Neural cell (in vitro differentiated cells): ENCODE measurements around the gene ITGA11.

ENCODE experiments used
- EP300 ChIP-seq: fragments of 450-650 bp; conservative IDR thresholded peaks from 2 replicates; pipeline ENCODE4 v1.6.1; 2014; ENCODE audit warnings: antibody characterized with exemption, mild to moderate bottlenecking, moderate library complexity; ENCODE audit not compliant: poor library complexity, severe bottlenecking
- EZH2 ChIP-seq: fragments of 200-600, 300-800 bp; shearing (Covaris generic), sonication (generic); IDR thresholded peaks from 2 replicates; pipeline ENCODE4 v1.6.1; 2014; ENCODE audit warnings: antibody characterized with exemption, low read length, borderline replicate concordance, mild to moderate bottlenecking; ENCODE audit not compliant: insufficient read depth, poor library complexity, severe bottlenecking
- MXI1 ChIP-seq: fragments of 450-650 bp; conservative IDR thresholded peaks from 2 replicates; pipeline ENCODE4 v1.6.1; 2014; ENCODE audit warnings: antibody characterized with exemption, mild to moderate bottlenecking; ENCODE audit not compliant: poor library complexity, severe bottlenecking
- POLR2AphosphoS5 ChIP-seq: IDR thresholded peaks from 2 replicates; pipeline ENCODE4 v1.6.1; 2012
- RAD21 ChIP-seq: fragments of 450-650 bp; conservative IDR thresholded peaks from 2 replicates; pipeline ENCODE4 v1.6.1; 2014; ENCODE audit warnings: antibody characterized with exemption, mild to moderate bottlenecking, moderate library complexity
- SMC3 ChIP-seq: fragments of 450-650 bp; conservative IDR thresholded peaks from 2 replicates; pipeline ENCODE4 v1.6.1; 2014; ENCODE audit warnings: antibody characterized with exemption, mild to moderate bottlenecking, moderate library complexity; ENCODE audit not compliant: poor library complexity
- TAF1 ChIP-seq: IDR thresholded peaks from 2 replicates; pipeline ENCODE4 v1.6.1; 2012; ENCODE audit warnings: low read depth
- TF ChIP-seq, protein P1 (sequence below): fragments of 450-650 bp; IDR thresholded peaks from 2 replicates; pipeline ENCODE4 v1.5.1; 2014; ENCODE audit warnings: antibody characterized with exemption, mild to moderate bottlenecking, moderate library complexity; ENCODE audit not compliant: poor library complexity, severe bottlenecking
- TF ChIP-seq, protein P2 (sequence below): IDR thresholded peaks from 2 replicates; pipeline ENCODE4 v1.6.1; 2012; ENCODE audit warnings: borderline replicate concordance

DNA sequence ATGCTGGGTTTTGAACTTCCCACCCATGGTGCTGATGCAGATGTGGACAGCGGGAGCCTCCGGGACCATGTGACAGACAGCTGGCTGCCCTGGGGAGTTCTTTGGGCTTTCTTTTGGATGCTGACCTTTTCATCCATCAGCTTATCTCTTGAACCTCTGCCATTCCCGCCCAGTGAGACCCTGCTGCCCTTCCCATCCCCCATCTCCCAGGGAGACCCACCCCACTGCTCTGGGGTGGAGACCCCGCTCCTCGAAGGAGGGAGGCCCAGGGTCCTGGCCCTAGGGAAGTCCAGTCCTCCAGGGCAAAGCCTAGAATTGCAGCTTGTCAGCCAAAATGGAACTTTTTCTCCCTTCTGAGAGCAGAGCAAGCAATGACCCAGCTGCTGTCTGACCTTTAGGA is 64.0 kb downstream of the ITGA11 start:
- TF ChIP-seq TAF1 (no peak), EZH2 (no peak), EP300 (no peak), MXI1 (no peak), RAD21 (no peak), SMC3 (no peak), POLR2AphosphoS5 (no peak)
- TF ChIP-seq, protein P1, sequence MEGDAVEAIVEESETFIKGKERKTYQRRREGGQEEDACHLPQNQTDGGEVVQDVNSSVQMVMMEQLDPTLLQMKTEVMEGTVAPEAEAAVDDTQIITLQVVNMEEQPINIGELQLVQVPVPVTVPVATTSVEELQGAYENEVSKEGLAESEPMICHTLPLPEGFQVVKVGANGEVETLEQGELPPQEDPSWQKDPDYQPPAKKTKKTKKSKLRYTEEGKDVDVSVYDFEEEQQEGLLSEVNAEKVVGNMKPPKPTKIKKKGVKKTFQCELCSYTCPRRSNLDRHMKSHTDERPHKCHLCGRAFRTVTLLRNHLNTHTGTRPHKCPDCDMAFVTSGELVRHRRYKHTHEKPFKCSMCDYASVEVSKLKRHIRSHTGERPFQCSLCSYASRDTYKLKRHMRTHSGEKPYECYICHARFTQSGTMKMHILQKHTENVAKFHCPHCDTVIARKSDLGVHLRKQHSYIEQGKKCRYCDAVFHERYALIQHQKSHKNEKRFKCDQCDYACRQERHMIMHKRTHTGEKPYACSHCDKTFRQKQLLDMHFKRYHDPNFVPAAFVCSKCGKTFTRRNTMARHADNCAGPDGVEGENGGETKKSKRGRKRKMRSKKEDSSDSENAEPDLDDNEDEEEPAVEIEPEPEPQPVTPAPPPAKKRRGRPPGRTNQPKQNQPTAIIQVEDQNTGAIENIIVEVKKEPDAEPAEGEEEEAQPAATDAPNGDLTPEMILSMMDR, result no peak
- TF ChIP-seq, protein P2, sequence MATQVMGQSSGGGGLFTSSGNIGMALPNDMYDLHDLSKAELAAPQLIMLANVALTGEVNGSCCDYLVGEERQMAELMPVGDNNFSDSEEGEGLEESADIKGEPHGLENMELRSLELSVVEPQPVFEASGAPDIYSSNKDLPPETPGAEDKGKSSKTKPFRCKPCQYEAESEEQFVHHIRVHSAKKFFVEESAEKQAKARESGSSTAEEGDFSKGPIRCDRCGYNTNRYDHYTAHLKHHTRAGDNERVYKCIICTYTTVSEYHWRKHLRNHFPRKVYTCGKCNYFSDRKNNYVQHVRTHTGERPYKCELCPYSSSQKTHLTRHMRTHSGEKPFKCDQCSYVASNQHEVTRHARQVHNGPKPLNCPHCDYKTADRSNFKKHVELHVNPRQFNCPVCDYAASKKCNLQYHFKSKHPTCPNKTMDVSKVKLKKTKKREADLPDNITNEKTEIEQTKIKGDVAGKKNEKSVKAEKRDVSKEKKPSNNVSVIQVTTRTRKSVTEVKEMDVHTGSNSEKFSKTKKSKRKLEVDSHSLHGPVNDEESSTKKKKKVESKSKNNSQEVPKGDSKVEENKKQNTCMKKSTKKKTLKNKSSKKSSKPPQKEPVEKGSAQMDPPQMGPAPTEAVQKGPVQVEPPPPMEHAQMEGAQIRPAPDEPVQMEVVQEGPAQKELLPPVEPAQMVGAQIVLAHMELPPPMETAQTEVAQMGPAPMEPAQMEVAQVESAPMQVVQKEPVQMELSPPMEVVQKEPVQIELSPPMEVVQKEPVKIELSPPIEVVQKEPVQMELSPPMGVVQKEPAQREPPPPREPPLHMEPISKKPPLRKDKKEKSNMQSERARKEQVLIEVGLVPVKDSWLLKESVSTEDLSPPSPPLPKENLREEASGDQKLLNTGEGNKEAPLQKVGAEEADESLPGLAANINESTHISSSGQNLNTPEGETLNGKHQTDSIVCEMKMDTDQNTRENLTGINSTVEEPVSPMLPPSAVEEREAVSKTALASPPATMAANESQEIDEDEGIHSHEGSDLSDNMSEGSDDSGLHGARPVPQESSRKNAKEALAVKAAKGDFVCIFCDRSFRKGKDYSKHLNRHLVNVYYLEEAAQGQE, result no peak
